GM10248 (cell line): ENCODE measurements around the gene ARL6IP1.
A peak's percentile ranks its signal among the peaks of the same experiment; 100 is the strongest.

Source experiments
- CTCF ChIA-PET: fragments of 300-600 bp; sonication (Branson Sonifier 250); formaldehyde crosslinking; extraction: SDS; loops from one replicate; lab custom pipeline; 2021; ENCODE audit warnings: antibody characterized with exemption; lab: Yijun Ruan, JAX
- POLR2A ChIA-PET: fragments of 350-650 bp; sonication (Branson Sonifier 250); formaldehyde crosslinking; extraction: SDS; loops from one replicate; lab custom pipeline; 2020; ENCODE audit warnings: antibody characterized with exemption; lab: Yijun Ruan, JAX
- DNase-seq: peaks from one replicate; pipeline ENCODE4 v3.0.0; 2012; ENCODE audit errors: extremely low spot score
- CTCF ChIP-seq: IDR thresholded peaks from 2 replicates; pipeline ENCODE4 v1.5.1; 2012; ENCODE audit warnings: mild to moderate bottlenecking, low read depth; ENCODE audit errors: extremely low read depth, missing control alignments, control extremely low read depth

The ARL6IP1 gene

GRCh38 chr16:18792836-18793433 lies 8.4 kb downstream of the ARL6IP1 start:
- CTCF ChIA-PET: interaction anchor here (1.4 to 4.2 kb wide), 3 partner anchors 8 to 15 kb away, joined by 3 to 46 read pairs (median 5); partner anchors contain the start of gene ARL6IP1
- DNase-seq: no peak
- TF ChIP-seq CTCF: no peak
- POLR2A ChIA-PET: interaction anchor here (0.8 kb wide), 1 partner anchor 9 kb away, joined by 3 read pairs; the partner anchor contains the start of gene ARL6IP1

- CTCF ChIA-PET: interaction anchor here (0.7 to 4.2 kb wide), 4 partner anchors 11 to 281 kb away, joined by 3 to 46 read pairs (median 4); partner anchors contain the start of gene ARL6IP1
- DNase-seq: peak; percentile 97
- POLR2A ChIA-PET: interaction anchor here (0.6 to 5.4 kb wide), 7 partner anchors 10 to 282 kb away, joined by 3 to 107 read pairs (median 5); partner anchors contain the start of genes ARL6IP1 and SMG1
- no peak for TF ChIP-seq CTCF
Measured at GRCh38 chr16:18789850-18790706, 11.3 kb downstream of the ARL6IP1 start, which contains the start of gene RPS15A. Gene RPS15A, minus strand, starts transcription at chr16:18790334. Its CDS starts 1,221 bp downstream, at chr16:18789113.

DNA sequence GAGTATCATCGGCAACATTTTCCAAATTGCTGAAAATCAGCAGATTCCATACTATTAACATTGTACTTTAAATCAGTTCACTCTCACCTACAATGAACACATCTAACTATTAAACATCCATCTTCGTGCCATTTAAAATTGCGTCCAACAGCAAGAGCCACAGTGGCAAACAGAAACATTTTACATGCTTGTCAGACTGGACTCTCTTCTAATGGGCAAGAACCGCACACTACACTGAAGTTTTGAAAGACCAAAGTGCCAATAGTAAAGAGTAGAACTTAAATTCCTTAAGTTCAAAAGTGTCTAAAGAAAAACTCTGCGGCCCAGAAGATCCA lies 11.9 kb downstream of the ARL6IP1 start:
- CTCF ChIA-PET: interaction anchor here (1.1 to 4.2 kb wide), 2 partner anchors 11 to 15 kb away, joined by 4 to 46 read pairs; partner anchors contain the start of gene ARL6IP1
- TF ChIP-seq CTCF: no peak
- no peak for DNase-seq
- POLR2A ChIA-PET: interaction anchor here (1.5 to 5.4 kb wide), 2 partner anchors 11 to 14 kb away, joined by 7 to 107 read pairs; partner anchors contain the start of gene ARL6IP1

DNA sequence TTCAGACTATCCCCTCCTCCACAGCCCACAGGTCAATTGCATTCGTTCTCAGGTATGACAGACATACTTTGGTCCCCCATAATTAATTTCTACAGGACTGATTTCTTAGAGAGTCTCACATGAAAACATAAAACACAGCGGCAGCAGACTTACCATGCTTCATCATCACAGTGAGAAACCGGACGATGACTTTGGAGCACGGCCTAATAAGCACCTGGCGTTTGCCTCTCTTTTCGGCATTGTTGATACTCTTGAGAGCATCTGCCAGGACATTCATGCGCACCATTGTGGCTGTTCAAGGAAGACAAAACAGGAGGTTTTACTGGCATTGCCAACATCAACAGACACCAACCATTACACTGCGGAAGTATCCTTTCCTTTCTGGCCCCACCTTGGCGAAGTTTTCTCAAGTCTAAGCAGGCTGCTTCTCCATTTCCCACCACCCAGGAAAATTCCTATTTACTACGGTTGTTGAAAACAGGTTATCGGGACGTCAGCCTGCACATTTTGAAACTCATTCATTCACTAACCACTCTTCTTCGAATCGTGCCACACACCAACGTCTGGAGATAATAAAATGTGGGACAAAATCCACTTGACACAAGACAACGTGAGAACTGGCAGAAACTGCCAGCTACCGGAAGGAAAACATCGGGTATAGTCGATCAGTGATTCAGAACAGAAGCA lies 12.4 kb downstream of the ARL6IP1 start:
- DNase-seq: no peak
- TF ChIP-seq CTCF: no peak
- POLR2A ChIA-PET: interaction anchor here (0.7 to 5.4 kb wide), 2 partner anchors 11 to 1694 kb away, joined by 4 to 107 read pairs; partner anchors contain the start of gene ARL6IP1
- CTCF ChIA-PET: interaction anchor here (2.8 to 4.2 kb wide), 2 partner anchors 12 kb away, joined by 20 to 46 read pairs; partner anchors contain the start of gene ARL6IP1

GRCh38 chr16:18784917-18785623 lies 16.3 kb downstream of the ARL6IP1 start:
- TF ChIP-seq CTCF: no peak
- DNase-seq: no peak
- ChIA-PET POLR2A (interaction anchor here (0.6 to 1.1 kb wide), 2 partner anchors 17 to 1419 kb away, joined by 3 read pairs; no protein-coding TSS in a partner anchor), CTCF (interaction anchor here (3.0 kb wide), 1 partner anchor 17 kb away, joined by 18 read pairs; the partner anchor contains the start of gene ARL6IP1)
